Uterus (tissue), 4 donors: ENCODE data around the gene FAM83D. TPM values are rescaled to one million over a fixed set of nuclear protein-coding genes. Genes with fewer than 3 reads are reported as not detected.

Source experiments
- DNase-seq, 2 donors: peaks; one replicate each; pipeline ENCODE4 v3.0.0-alpha.2; 2019 to 2020
- H3K27ac ChIP-seq, 2 donors: fragments of 200-600 bp; sonication (generic); 1 replicate in 1 of 2; 2 replicates in 1 of 2; pipeline ENCODE4 v1.5.1; 2016 to 2018
- H3K27me3 ChIP-seq, 2 donors: fragments of 200-600 bp; sonication (generic); one replicate each; pipeline ENCODE4 v1.5.1; 2018 to 2019; ENCODE audit warnings: control low read depth in 1 of 2
- H3K36me3 ChIP-seq, 2 donors: fragments of 200-600 bp; sonication (generic); one replicate each; pipeline ENCODE4 v1.5.1; 2019; ENCODE audit warnings: control low read depth in 1 of 2
- H3K4me1 ChIP-seq, 2 donors: fragments of 200-600 bp; sonication (generic); one replicate each; pipeline ENCODE4 v1.5.1; 2018 to 2019; ENCODE audit warnings: control low read depth in 1 of 2
- H3K4me3 ChIP-seq, 2 donors: fragments of 200-600 bp; sonication (generic); 1 replicate in 1 of 2; 2 replicates in 1 of 2; pipeline ENCODE4 v1.5.1; 2018 to 2019; ENCODE audit warnings: mild to moderate bottlenecking in 1 of 2
- H3K9me3 ChIP-seq, 2 donors: fragments of 200-600 bp; sonication (generic); one replicate each; pipeline ENCODE4 v1.5.1; 2019; ENCODE audit warnings: control low read depth in 1 of 2
- POLR2A ChIP-seq, 2 donors: fragments of 450-650 bp; IDR thresholded peaks; one replicate each; pipeline ENCODE4 v1.6.1; 2016; ENCODE audit warnings: antibody characterized with exemption in 2 of 2, mild to moderate bottlenecking in 1 of 2, moderate library complexity in 1 of 2
- intact Hi-C: fragments of 100-400 bp; cut with DNase I; formaldehyde crosslinking; loops from one replicate; pipeline ENCODE4 v1.15.1; 2023; ENCODE audit warnings: low total_unique reads
- total RNA-seq, 4 donors: library from RNA; depleted of rRNA in 3 of 4; stranded (reverse); fragments of >200 nt in 3 of 4; gene quantifications; one replicate each; pipeline versions ENCODE4 v1.1.0 to v1.2.4, GENCODE V29; 2014 to 2023
- TF ChIP-seq, protein P1 (sequence below), 4 experiments: fragments of 200-600 bp in 2 of 4; fragments of 450-650 bp in 2 of 4; sonication (generic) in 2 of 4; IDR thresholded peaks; one replicate each; pipeline ENCODE4 v1.5.1; 2016 to 2019; ENCODE audit warnings: antibody characterized with exemption in 4 of 4, mild to moderate bottlenecking in 2 of 4, moderate library complexity in 1 of 4
- donor health status: DM: yes; HTN: yes; CAD: no.

Gene FAM83D
- total RNA-seq, 4 donors from 2014 or later: 0.61 to 15.1 TPM; not detected in 2

- H3K27me3 ChIP-seq: no peaks in the 10 kb centered on the region
- H3K4me1 ChIP-seq: peaks cover 0 to 3% of the 10 kb centered on the region in 2 donors
- intact Hi-C loops: loop anchor here (10.0 kb wide), 1 partner anchor 91 kb away; the partner anchor contains the start of gene PPP1R16B
- no peak for DNase-seq
- H3K9me3 ChIP-seq: no peaks in the 10 kb centered on the region
- no peak overlapping the region for H3K4me3 ChIP-seq
- TF ChIP-seq, protein P1, sequence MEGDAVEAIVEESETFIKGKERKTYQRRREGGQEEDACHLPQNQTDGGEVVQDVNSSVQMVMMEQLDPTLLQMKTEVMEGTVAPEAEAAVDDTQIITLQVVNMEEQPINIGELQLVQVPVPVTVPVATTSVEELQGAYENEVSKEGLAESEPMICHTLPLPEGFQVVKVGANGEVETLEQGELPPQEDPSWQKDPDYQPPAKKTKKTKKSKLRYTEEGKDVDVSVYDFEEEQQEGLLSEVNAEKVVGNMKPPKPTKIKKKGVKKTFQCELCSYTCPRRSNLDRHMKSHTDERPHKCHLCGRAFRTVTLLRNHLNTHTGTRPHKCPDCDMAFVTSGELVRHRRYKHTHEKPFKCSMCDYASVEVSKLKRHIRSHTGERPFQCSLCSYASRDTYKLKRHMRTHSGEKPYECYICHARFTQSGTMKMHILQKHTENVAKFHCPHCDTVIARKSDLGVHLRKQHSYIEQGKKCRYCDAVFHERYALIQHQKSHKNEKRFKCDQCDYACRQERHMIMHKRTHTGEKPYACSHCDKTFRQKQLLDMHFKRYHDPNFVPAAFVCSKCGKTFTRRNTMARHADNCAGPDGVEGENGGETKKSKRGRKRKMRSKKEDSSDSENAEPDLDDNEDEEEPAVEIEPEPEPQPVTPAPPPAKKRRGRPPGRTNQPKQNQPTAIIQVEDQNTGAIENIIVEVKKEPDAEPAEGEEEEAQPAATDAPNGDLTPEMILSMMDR (IDR thresholded peaks at IDR 0.05): no peak
- TF ChIP-seq POLR2A (IDR thresholded peaks at IDR 0.05): no peak
- no peak overlapping the region for H3K27ac ChIP-seq
- no peaks in the 10 kb centered on the region for H3K36me3 ChIP-seq
Observed at GRCh38 chr20:38895098-38895949, 30.9 kb upstream of the FAM83D start.

DNA sequence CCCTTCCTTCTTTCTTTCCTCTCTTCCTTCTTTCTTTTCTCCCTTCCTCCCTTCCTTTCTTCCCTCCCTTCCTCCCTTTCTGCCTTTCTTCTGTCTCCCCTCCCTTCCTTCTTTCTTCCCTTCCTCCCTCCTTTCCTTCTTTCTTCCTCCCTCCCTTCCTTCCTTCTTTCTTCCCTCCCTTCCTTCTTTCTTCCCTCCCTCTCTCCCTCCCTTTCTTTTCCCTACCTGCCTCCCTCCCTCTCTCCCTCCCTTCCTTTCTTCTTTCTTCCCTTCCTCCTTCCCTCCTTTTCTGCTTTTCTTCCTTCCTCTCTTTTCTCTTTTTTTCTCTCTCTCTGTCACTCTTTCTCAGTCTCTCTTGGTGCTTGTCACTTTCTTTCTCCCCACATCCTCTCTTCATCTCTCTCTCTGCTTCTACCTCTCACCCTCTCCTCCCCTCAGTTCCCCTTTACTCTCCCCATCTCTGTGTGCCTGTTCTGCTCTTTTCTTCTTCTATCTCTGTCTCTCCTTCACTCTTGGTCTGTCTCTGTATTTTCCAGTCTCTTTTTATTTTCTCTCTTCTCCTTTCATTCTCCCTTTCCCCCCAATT lies 30.1 kb upstream of the FAM83D start:
- Histone ChIP-seq H3K9me3 (no peaks in the 10 kb centered on the region), H3K27me3 (no peaks in the 10 kb centered on the region), H3K4me1 (peaks cover 0 to 3% of the 10 kb centered on the region in 2 donors), H3K4me3 (no peak overlapping the region), H3K27ac (no peak overlapping the region), H3K36me3 (no peaks in the 10 kb centered on the region)
- intact Hi-C loops: loop anchor here (10.0 kb wide), 1 partner anchor 91 kb away; the partner anchor contains the start of gene PPP1R16B
- no peak for DNase-seq
- TF ChIP-seq POLR2A (IDR thresholded peaks at IDR 0.05): no peak
- TF ChIP-seq, protein P1 (IDR thresholded peaks at IDR 0.05): no peak

- no peak for DNase-seq
- TF ChIP-seq, protein P1 (IDR thresholded peaks at IDR 0.05): no peak
- no peak for TF ChIP-seq POLR2A (IDR thresholded peaks at IDR 0.05)
- Histone ChIP-seq H3K27ac (no peak overlapping the region), H3K9me3 (no peaks in the 10 kb centered on the region), H3K4me3 (no peak overlapping the region), H3K36me3 (no peaks in the 10 kb centered on the region), H3K27me3 (no peaks in the 10 kb centered on the region), H3K4me1 (peaks cover 0 to 3% of the 10 kb centered on the region in 2 donors)
- intact Hi-C loops: loop anchor here (10.0 kb wide), 1 partner anchor 92 kb away; the partner anchor contains the start of gene PPP1R16B
Observed at GRCh38 chr20:38897267-38897666, 28.9 kb upstream of the FAM83D start.

- Histone ChIP-seq H3K4me1 (no peaks in the 10 kb centered on the region), H3K4me3 (no peak overlapping the region), H3K27ac (no peak overlapping the region), H3K36me3 (no peaks in the 10 kb centered on the region), H3K27me3 (no peaks in the 10 kb centered on the region), H3K9me3 (no peaks in the 10 kb centered on the region)
- no peak for TF ChIP-seq POLR2A (IDR thresholded peaks at IDR 0.05)
- TF ChIP-seq, protein P1 (IDR thresholded peaks at IDR 0.05): no peak
- DNase-seq: no peak
- intact Hi-C loops: no loop called here
Observed at GRCh38 chr20:38900606-38901005, 25.6 kb upstream of the FAM83D start.

DNA sequence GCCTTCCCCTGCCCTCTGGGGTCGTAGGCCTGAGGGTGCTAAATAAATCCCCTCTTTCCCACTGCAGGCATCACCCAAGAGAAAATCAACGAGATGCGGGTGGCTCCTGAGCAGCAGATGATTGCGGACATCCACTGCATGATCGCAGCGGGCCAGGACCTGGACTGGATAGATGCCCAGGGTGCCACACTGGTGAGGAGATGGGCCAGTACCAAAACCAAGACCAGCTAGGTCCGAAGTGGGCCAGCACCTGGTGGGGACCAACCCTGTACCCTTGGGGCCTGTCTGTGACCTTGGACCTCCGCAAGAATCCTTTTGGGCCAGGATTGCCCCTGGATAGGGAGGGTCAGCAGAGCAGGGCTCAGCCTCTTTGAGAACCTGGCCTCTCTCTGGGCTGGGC lies 23.6 kb upstream of the FAM83D start:
- Histone ChIP-seq H3K27me3 (no peaks in the 10 kb centered on the region), H3K27ac (no peak overlapping the region), H3K36me3 (no peaks in the 10 kb centered on the region), H3K4me3 (no peak overlapping the region), H3K9me3 (no peaks in the 10 kb centered on the region), H3K4me1 (no peaks in the 10 kb centered on the region)
- DNase-seq: no peak
- no peak for TF ChIP-seq POLR2A (IDR thresholded peaks at IDR 0.05)
- TF ChIP-seq, protein P1 (IDR thresholded peaks at IDR 0.05): no peak
- intact Hi-C loops: no loop called here
